IMR-90 (cell line): ENCODE results near the gene DNM3. TPM values are rescaled to one million over a fixed set of nuclear protein-coding genes. Genes with fewer than 3 reads are reported as not detected.

Source experiments
- ATAC-seq: fragments of 200-7000 bp; cut with Tn5 transposase; 2 replicates; pipeline ENCODE4 v1.9.1; 2020; ENCODE audit warnings: low read depth, mild to moderate bottlenecking, moderate library complexity
- BruUV-seq: library from RNA; stranded (reverse); fragments of 400-500 nt; replicated peaks from 2 replicates; lab custom pipeline; 2021; lab: Mats Ljungman, UMichigan
- CTCF ChIA-PET: fragments of 300-600 bp; formaldehyde crosslinking; extraction: SDS; loops from one replicate; lab custom pipeline; 2021; ENCODE audit warnings: antibody characterized with exemption; lab: Yijun Ruan, JAX
- POLR2A ChIA-PET: fragments of 300-600 bp; sonication (Branson Sonifier 250); formaldehyde crosslinking; loops from one replicate; lab custom pipeline; 2022; ENCODE audit warnings: antibody characterized with exemption; ENCODE audit not compliant: unreplicated experiment; lab: Charles Lee
- DNase-seq: peaks from one replicate; pipeline ENCODE4 v3.0.0; 2013
- H2AFZ ChIP-seq: replicated peaks from 2 replicates; pipeline ENCODE3; 2013; ENCODE audit warnings: low read length, mild to moderate bottlenecking; ENCODE audit not compliant: poor library complexity
- H2AK5ac ChIP-seq: 2 replicates; pipeline ENCODE4 v1.6.1; 2013; ENCODE audit warnings: low read depth, low read length, inconsistent platforms
- H2AK9ac ChIP-seq: replicated peaks from 2 replicates; pipeline ENCODE3; 2013; ENCODE audit warnings: mild to moderate bottlenecking, low read depth, low read length, moderate library complexity; ENCODE audit not compliant: poor library complexity
- H2BK120ac ChIP-seq: 2 replicates; pipeline ENCODE4 v1.6.1; 2013; ENCODE audit warnings: low read depth, low read length, inconsistent platforms
- H2BK15ac ChIP-seq: 3 replicates; pipeline ENCODE4 v1.6.1; 2013; ENCODE audit warnings: low read depth, low read length, inconsistent platforms
- H2BK20ac ChIP-seq: 2 replicates; pipeline ENCODE4 v1.6.1; 2013; ENCODE audit warnings: low read depth, mild to moderate bottlenecking, inconsistent platforms, low read length, moderate library complexity
- H2BK5ac ChIP-seq: 2 replicates; pipeline ENCODE4 v1.6.1; 2013; ENCODE audit warnings: mild to moderate bottlenecking, low read depth, low read length, inconsistent platforms; ENCODE audit not compliant: poor library complexity, severe bottlenecking
- H3K14ac ChIP-seq: replicated peaks from 2 replicates; pipeline ENCODE4 v1.6.1; 2013; ENCODE audit warnings: low read depth, low read length, inconsistent platforms
- H3K18ac ChIP-seq: 2 replicates; pipeline ENCODE4 v1.6.1; 2013; ENCODE audit warnings: low read depth, low read length, control low read depth
- H3K23ac ChIP-seq: 2 replicates; pipeline ENCODE4 v1.6.1; 2013; ENCODE audit warnings: low read depth, low read length, inconsistent platforms
- H3K27ac ChIP-seq: 2 replicates; pipeline ENCODE4 v1.5.1; 2013; ENCODE audit warnings: mild to moderate bottlenecking, control low read depth, low read length; ENCODE audit not compliant: insufficient read depth
- H3K27me3 ChIP-seq: 2 replicates; pipeline ENCODE4 v1.6.1; 2013; ENCODE audit warnings: low read length; ENCODE audit not compliant: control insufficient read depth, insufficient read depth
- H3K36me3 ChIP-seq: 2 replicates; pipeline ENCODE4 v1.6.1; 2013; ENCODE audit warnings: low read length, mixed read lengths; ENCODE audit not compliant: control insufficient read depth, insufficient read depth
- H3K4ac ChIP-seq: 2 replicates; pipeline ENCODE4 v1.6.1; 2013; ENCODE audit warnings: low read depth, low read length, inconsistent platforms
- H3K4me1 ChIP-seq: 2 replicates; pipeline ENCODE4 v1.6.1; 2013; ENCODE audit warnings: low read length, mixed read lengths; ENCODE audit not compliant: control insufficient read depth, insufficient read depth
- H3K4me2 ChIP-seq: 2 replicates; pipeline ENCODE4 v1.6.1; 2013; ENCODE audit warnings: low read depth, mild to moderate bottlenecking, control low read depth, low read length, moderate library complexity
- H3K4me3 ChIP-seq: 2 replicates; pipeline ENCODE4 v1.5.1; 2013; ENCODE audit warnings: low read depth, mild to moderate bottlenecking, control low read depth, low read length, moderate library complexity; ENCODE audit not compliant: insufficient read depth
- H3K56ac ChIP-seq: 2 replicates; pipeline ENCODE4 v1.6.1; 2013; ENCODE audit warnings: low read length, inconsistent platforms; ENCODE audit not compliant: insufficient read depth; ENCODE audit errors: extremely low read depth
- H3K79me1 ChIP-seq, 2 experiments: 2 replicates each; pipeline ENCODE4 v1.6.1; 2013; ENCODE audit warnings: low read length in 2 of 2, inconsistent platforms in 1 of 2, low read depth in 1 of 2
- H3K9ac ChIP-seq: 2 replicates; pipeline ENCODE4 v1.6.1; 2013; ENCODE audit warnings: low read depth, low read length, control low read depth
- H3K9me1 ChIP-seq: 2 replicates; pipeline ENCODE4 v1.6.1; 2013; ENCODE audit warnings: low read length, inconsistent platforms; ENCODE audit not compliant: insufficient read depth
- H3K9me3 ChIP-seq: 2 replicates; pipeline ENCODE4 v1.6.1; 2013; ENCODE audit warnings: low read length; ENCODE audit not compliant: control insufficient read depth, insufficient read depth
- H4K20me1 ChIP-seq: 2 replicates; pipeline ENCODE4 v1.6.1; 2013; ENCODE audit warnings: low read length, inconsistent platforms; ENCODE audit not compliant: insufficient read depth
- H4K5ac ChIP-seq: 2 replicates; pipeline ENCODE4 v1.6.1; 2013; ENCODE audit warnings: mild to moderate bottlenecking, low read depth, low read length, control low read depth
- H4K8ac ChIP-seq, 2 experiments: 2 replicates each; pipeline ENCODE4 v1.6.1; 2013; ENCODE audit warnings: low read depth in 2 of 2, low read length in 2 of 2, control low read depth in 1 of 2, inconsistent platforms in 1 of 2
- H4K91ac ChIP-seq: 2 replicates; pipeline ENCODE4 v1.6.1; 2013; ENCODE audit warnings: low read depth, low read length, inconsistent platforms; ENCODE audit not compliant: insufficient read depth
- BHLHE40 ChIP-seq: fragments of 150-350 bp; IDR thresholded peaks from 2 replicates; pipeline ENCODE4 v1.6.1; 2016; ENCODE audit warnings: mild to moderate bottlenecking, low read depth, low read length
- FOS ChIP-seq: fragments of 150-350 bp; IDR thresholded peaks from 2 replicates; pipeline ENCODE4 v1.6.1; 2016; ENCODE audit warnings: low read depth, low read length
- MAFK ChIP-seq: IDR thresholded peaks from 2 replicates; pipeline ENCODE4 v1.6.1; 2012; ENCODE audit warnings: low read depth, low read length, improper control_type of control experiment
- MAZ ChIP-seq: IDR thresholded peaks from 2 replicates; pipeline ENCODE4 v1.6.1; 2012; ENCODE audit warnings: low read depth, mild to moderate bottlenecking, low read length, improper control_type of control experiment, moderate library complexity, borderline replicate concordance
- RFX5 ChIP-seq: IDR thresholded peaks from 2 replicates; pipeline ENCODE4 v1.8.0; 2012; ENCODE audit warnings: low read depth, mild to moderate bottlenecking, low read length, moderate library complexity
- SMC3 ChIP-seq: fragments of 150-350 bp; IDR thresholded peaks from 2 replicates; pipeline ENCODE4 v1.6.1; 2016; ENCODE audit warnings: low read depth, mild to moderate bottlenecking, antibody characterized with exemption, low read length, moderate library complexity
- WGBS, 2 experiments: methylation state at CpG; one replicate each; pipeline versions ENCODE4 v1.1.5 to v1.1.7; 2013; ENCODE audit warnings: missing lambda C conversion rate in 2 of 2; ENCODE audit not compliant: insufficient read length in 1 of 2; ENCODE audit errors: extremely low coverage in 2 of 2; 5-methylcytosine and 5-hydroxymethylcytosine counted together
- dilution Hi-C: fragments of 300-500 bp; cut with HindIII; formaldehyde crosslinking; loops from one replicate; pipeline ENCODE4 v1.14.3; 2018; ENCODE audit warnings: low sequenced_read_pairs; ENCODE audit not compliant: unreplicated experiment
- in situ Hi-C: fragments of 300-500 bp; cut with MboI; formaldehyde crosslinking; loops from 3 replicates; pipeline ENCODE4 v1.14.3; 2019; ENCODE audit warnings: low sequenced_read_pairs, inconsistent platforms, mixed read lengths
- intact Hi-C: fragments of 100-400 bp; cut with micrococcal nuclease; formaldehyde crosslinking; loops from 2 replicates; pipeline ENCODE4 v1.10.0; 2022
- polyA plus RNA-seq, 3 experiments: library from polyadenylated mRNA; depleted of rRNA; stranded (reverse); fragments of >200 nt; gene quantifications; 2 replicates each; pipeline ENCODE4 v1.2.3, GENCODE V29; 2012; ENCODE audit warnings: low replicate concordance in 1 of 3
- total RNA-seq: library from RNA; depleted of rRNA; stranded (reverse); fragments of >200 nt; gene quantifications from 2 replicates; pipeline ENCODE4 v1.2.3, GENCODE V29; 2012

The DNM3 gene
- total and polyA plus RNA-seq, 2 of the 4 experiments (the other 2 are of a cell fraction), result 0.36 TPM

GRCh38 chr1:172135978-172136610 is 294.8 kb downstream of the DNM3 start:
- TF ChIP-seq MAFK, result peak; percentile 71
- TF ChIP-seq SMC3, result no peak
- TF ChIP-seq MAZ, result no peak
- TF ChIP-seq FOS, result no peak
- no peak for TF ChIP-seq BHLHE40
- no peak for TF ChIP-seq RFX5
- DNase-seq (peak; percentile 81), ATAC-seq (peak; percentile 79)
- Histone ChIP-seq H3K14ac (peak overlapping the region; percentile 57; the same call in 1 of the 2 replicates), H3K4me2 (peak overlapping the region; percentile 94), H2AK5ac (peak overlapping the region; percentile 61; the same call in 1 of the 2 replicates), H3K4ac (peak overlapping the region; percentile 83), H3K4me1 (peaks cover 7% of the 10 kb centered on the region), H3K9me3 (no peaks in the 10 kb centered on the region), H3K56ac (peak overlapping the region; percentile 43; the same call in 1 of the 2 replicates), H2BK20ac (peak overlapping the region; percentile 64; the same call in 1 of the 2 replicates), H2BK15ac (no peak overlapping the region), H3K18ac (peak overlapping the region; percentile 85; the same call in 1 of the 2 replicates), H3K27me3 (no peaks in the 10 kb centered on the region), H2AFZ (no peak overlapping the region), H3K9ac (peak overlapping the region; percentile 60; the same call in 1 of the 2 replicates), H3K27ac (peak overlapping the region; percentile 96; the same call in 1 of the 2 replicates), H4K91ac (no peak overlapping the region), H4K20me1 (peaks cover 3% of the 10 kb centered on the region; the same call in 1 of the 2 replicates), H3K23ac (peak overlapping the region; percentile 54), H3K79me1 (peaks cover 0 to 9% of the 10 kb centered on the region in 2 experiments; a peak in 2 of 4 replicates), H3K9me1 (peaks cover 6% of the 10 kb centered on the region), H4K8ac (peak overlapping the region in 1 of 2 experiments; percentile 80; a peak in 3 of 4 replicates), H4K5ac (peak overlapping the region; percentile 70; the same call in 1 of the 2 replicates), H2BK5ac (peak overlapping the region; percentile 90), H3K4me3 (no peak overlapping the region), H2AK9ac (no peak overlapping the region), H3K36me3 (peaks cover 4% of the 10 kb centered on the region), H2BK120ac (peak overlapping the region; percentile 76)
- POLR2A ChIA-PET, result no interaction called here
- dilution Hi-C loops (no loop called here), intact Hi-C loops (loop anchor here (2.0 to 5.0 kb wide), 2 partner anchors 94 to 133 kb away; no protein-coding TSS in a partner anchor), in situ Hi-C loops (no loop called here)
- CTCF ChIA-PET, result no interaction called here
- no TSS peak for BruUV-seq
- no CpG with 5 or more reads among the region's 4 CpGs for WGBS, 2 experiments
